SK-N-SH treated with all-trans-retinoic acid at 6 μM for 48 hours (cell line): ENCODE measurements around the gene NR4A2.
"Not testable (repeated sequence)": the region's sequence is repeated elsewhere in the genome, so short reads cannot be mapped to it uniquely, and the experiment has no call there.

Source experiments
- ATAC-seq: fragments of 200-7000 bp; cut with Tn5 transposase; 3 replicates; pipeline ENCODE4 v1.9.1; 2020; ENCODE audit warnings: mild to moderate bottlenecking, moderate library complexity
- ARNTL ChIP-seq: fragments of 450-650 bp; formaldehyde crosslinking; IDR thresholded peaks from 2 replicates; pipeline ENCODE4 v1.5.0; 2020; ENCODE audit warnings: low read depth, mild to moderate bottlenecking, moderate library complexity, borderline replicate concordance
- BACH2 ChIP-seq: fragments of 250-450 bp; sonication (Bioruptor Pico); IDR thresholded peaks from 2 replicates; pipeline ENCODE4 v1.9.0; 2021; ENCODE audit warnings: mild to moderate bottlenecking, borderline replicate concordance
- CSDC2 ChIP-seq: fragments of 250-450 bp; sonication (Bioruptor Pico); IDR thresholded peaks from 2 replicates; pipeline ENCODE4 v1.5.0; 2020; ENCODE audit warnings: mild to moderate bottlenecking, moderate library complexity
- ESRRG ChIP-seq: fragments of 250-450 bp; sonication (Bioruptor Pico); IDR thresholded peaks from 2 replicates; pipeline ENCODE4 v1.6.1; 2021; ENCODE audit warnings: mild to moderate bottlenecking
- GLIS3 ChIP-seq: fragments of 250-450 bp; sonication (Bioruptor Pico); IDR thresholded peaks from 2 replicates; pipeline ENCODE4 v1.5.0; 2020; ENCODE audit warnings: mild to moderate bottlenecking, moderate library complexity
- ISL1 ChIP-seq: fragments of 250-450 bp; sonication (Bioruptor Pico); IDR thresholded peaks from 2 replicates; pipeline ENCODE4 v2.1.2; 2022; ENCODE audit warnings: mild to moderate bottlenecking, moderate library complexity
- OSR1 ChIP-seq: fragments of 250-450 bp; sonication (Bioruptor Pico); IDR thresholded peaks from 2 replicates; pipeline ENCODE4 v1.8.0; 2022; ENCODE audit warnings: moderate library complexity, mild to moderate bottlenecking, inconsistent platforms
- PPARA ChIP-seq: fragments of 250-450 bp; sonication (Bioruptor Pico); IDR thresholded peaks from 2 replicates; pipeline ENCODE4 v1.5.0; 2020; ENCODE audit warnings: mild to moderate bottlenecking, borderline replicate concordance
- RARB ChIP-seq: fragments of 250-450 bp; sonication (Bioruptor Pico); IDR thresholded peaks from 2 replicates; pipeline ENCODE4 v1.8.0; 2021; ENCODE audit warnings: mild to moderate bottlenecking, moderate library complexity
- SNAI2 ChIP-seq: fragments of 250-450 bp; sonication (Bioruptor Pico); IDR thresholded peaks from 2 replicates; pipeline ENCODE4 v1.5.0; 2020; ENCODE audit warnings: mild to moderate bottlenecking, moderate library complexity
- TOX ChIP-seq: fragments of 250-450 bp; sonication (Bioruptor Pico); IDR thresholded peaks from 2 replicates; pipeline ENCODE4 v1.8.0; 2021; ENCODE audit warnings: mild to moderate bottlenecking, moderate library complexity, borderline replicate concordance
- ZC3H10 ChIP-seq: fragments of 250-450 bp; sonication (Bioruptor Pico); IDR thresholded peaks from 2 replicates; pipeline ENCODE4 v1.5.1; 2021; ENCODE audit warnings: mild to moderate bottlenecking, moderate library complexity
- ZFP3 ChIP-seq: fragments of 250-450 bp; sonication (Bioruptor Pico); IDR thresholded peaks from 2 replicates; pipeline ENCODE4 v1.5.0; 2020; ENCODE audit warnings: mild to moderate bottlenecking, moderate library complexity
- ZFP30 ChIP-seq: fragments of 450-650 bp; formaldehyde crosslinking; IDR thresholded peaks from 2 replicates; pipeline ENCODE4 v1.5.0; 2022; ENCODE audit warnings: mild to moderate bottlenecking, moderate library complexity
- ZNF565 ChIP-seq: fragments of 450-650 bp; formaldehyde crosslinking; conservative IDR thresholded peaks from 2 replicates; pipeline ENCODE4 v1.5.0; 2020; ENCODE audit warnings: low read depth, mild to moderate bottlenecking, moderate library complexity
- ZNF70 ChIP-seq: fragments of 450-650 bp; formaldehyde crosslinking; IDR thresholded peaks from 2 replicates; pipeline ENCODE4 v1.5.0; 2020; ENCODE audit warnings: mild to moderate bottlenecking, moderate library complexity
- ZNF8 ChIP-seq: fragments of 450-650 bp; formaldehyde crosslinking; IDR thresholded peaks from 2 replicates; pipeline ENCODE4 v1.5.0; 2020; ENCODE audit warnings: mild to moderate bottlenecking, moderate library complexity
- TF ChIP-seq, protein P1 (sequence below): fragments of 250-450 bp; sonication (Bioruptor Pico); IDR thresholded peaks from 2 replicates; pipeline ENCODE4 v1.5.1; 2020; ENCODE audit warnings: low read depth, mild to moderate bottlenecking, moderate library complexity
- TF ChIP-seq, protein P2 (sequence below): fragments of 250-450 bp; sonication (Bioruptor Pico); IDR thresholded peaks from 2 replicates; pipeline ENCODE4 v1.8.0; 2021; ENCODE audit warnings: low read depth, mild to moderate bottlenecking, moderate library complexity, borderline replicate concordance
- TF ChIP-seq, protein P3 (sequence below): fragments of 250-450 bp; sonication (Bioruptor Pico); IDR thresholded peaks from 2 replicates; pipeline ENCODE4 v1.5.0; 2020; ENCODE audit warnings: mild to moderate bottlenecking, moderate library complexity
- TF ChIP-seq, protein P4 (sequence below): fragments of 250-450 bp; sonication (Bioruptor Pico); IDR thresholded peaks from 2 replicates; pipeline ENCODE4 v1.8.0; 2020; ENCODE audit warnings: mild to moderate bottlenecking, moderate library complexity, borderline replicate concordance
- TF ChIP-seq, protein P5 (sequence below): fragments of 250-450 bp; sonication (Bioruptor Pico); IDR thresholded peaks from 2 replicates; pipeline ENCODE4 v1.5.1; 2021; ENCODE audit warnings: mild to moderate bottlenecking, moderate library complexity

Gene NR4A2

DNA sequence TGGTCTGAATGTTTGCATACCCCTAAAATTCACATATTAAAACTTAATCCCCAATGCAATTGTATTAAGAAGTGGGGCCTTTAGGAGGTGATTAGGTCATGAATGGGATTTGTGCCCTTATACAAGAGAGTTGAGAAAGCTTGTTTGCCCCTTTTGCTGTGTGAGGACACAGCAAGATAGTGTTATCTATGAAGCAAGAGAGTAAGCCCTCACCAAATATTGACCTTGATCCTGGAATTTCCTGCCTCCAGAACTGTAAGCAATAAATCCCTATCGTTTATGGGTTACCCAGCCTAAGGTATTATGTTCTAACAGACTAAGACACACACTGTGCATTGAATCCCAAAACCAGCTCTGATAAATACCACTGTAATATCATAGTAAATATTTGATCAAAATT lies 32.2 kb downstream of the NR4A2 start (continued):
- no peak for TF ChIP-seq PPARA (CRISPR knock-in tag)
- TF ChIP-seq ESRRG, result no peak
- TF ChIP-seq, protein P1, sequence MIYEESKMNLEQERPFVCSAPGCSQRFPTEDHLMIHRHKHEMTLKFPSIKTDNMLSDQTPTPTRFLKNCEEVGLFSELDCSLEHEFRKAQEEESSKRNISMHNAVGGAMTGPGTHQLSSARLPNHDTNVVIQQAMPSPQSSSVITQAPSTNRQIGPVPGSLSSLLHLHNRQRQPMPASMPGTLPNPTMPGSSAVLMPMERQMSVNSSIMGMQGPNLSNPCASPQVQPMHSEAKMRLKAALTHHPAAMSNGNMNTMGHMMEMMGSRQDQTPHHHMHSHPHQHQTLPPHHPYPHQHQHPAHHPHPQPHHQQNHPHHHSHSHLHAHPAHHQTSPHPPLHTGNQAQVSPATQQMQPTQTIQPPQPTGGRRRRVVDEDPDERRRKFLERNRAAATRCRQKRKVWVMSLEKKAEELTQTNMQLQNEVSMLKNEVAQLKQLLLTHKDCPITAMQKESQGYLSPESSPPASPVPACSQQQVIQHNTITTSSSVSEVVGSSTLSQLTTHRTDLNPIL (CRISPR knock-in tag), result no peak
- no peak for TF ChIP-seq RARB (CRISPR knock-in tag)

DNA sequence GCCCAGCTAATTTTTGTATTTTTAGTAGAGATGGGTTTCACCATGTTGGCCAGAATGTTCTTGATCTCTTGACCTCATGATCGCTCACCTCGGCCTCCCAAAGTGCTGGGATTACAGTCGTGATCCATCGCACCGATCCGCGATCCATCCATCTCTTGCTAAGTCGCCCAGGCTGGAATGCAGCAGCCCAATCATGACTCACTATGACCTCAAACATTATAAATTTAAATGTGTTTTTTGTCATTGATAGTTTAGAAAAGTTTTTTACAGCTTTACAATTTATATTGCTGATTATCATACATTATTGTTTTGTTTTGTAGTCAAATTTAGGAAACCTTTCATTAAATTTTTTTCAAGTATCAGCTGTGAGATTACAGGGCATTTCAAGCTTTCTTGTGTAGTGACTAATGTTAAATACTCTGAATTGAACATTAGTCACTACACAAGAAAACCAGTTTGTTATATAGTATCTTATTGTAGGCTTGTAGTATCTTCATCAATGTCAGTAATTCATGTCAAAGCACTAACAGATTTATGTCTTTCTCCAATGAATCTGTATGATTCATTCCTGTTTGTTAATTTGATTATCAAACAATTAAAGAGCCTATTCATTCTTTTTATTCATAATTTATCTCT lies 37.5 kb downstream of the NR4A2 start:
- no peak for ATAC-seq
- no peak for TF ChIP-seq SNAI2 (CRISPR knock-in tag)
- no peak for TF ChIP-seq CSDC2 (CRISPR knock-in tag)
- TF ChIP-seq ZNF565, result no peak
- TF ChIP-seq, protein P1 (CRISPR knock-in tag), result no peak
- no peak for TF ChIP-seq ZFP3 (CRISPR knock-in tag)
- no peak for TF ChIP-seq RARB (CRISPR knock-in tag)
- TF ChIP-seq ZNF70 (CRISPR knock-in tag), result no peak
- TF ChIP-seq ZFP30, result no peak
- TF ChIP-seq GLIS3 (CRISPR knock-in tag), result no peak
- no peak for TF ChIP-seq ARNTL
- no peak for TF ChIP-seq ZNF8 (CRISPR knock-in tag)
- TF ChIP-seq ESRRG, result no peak

DNA sequence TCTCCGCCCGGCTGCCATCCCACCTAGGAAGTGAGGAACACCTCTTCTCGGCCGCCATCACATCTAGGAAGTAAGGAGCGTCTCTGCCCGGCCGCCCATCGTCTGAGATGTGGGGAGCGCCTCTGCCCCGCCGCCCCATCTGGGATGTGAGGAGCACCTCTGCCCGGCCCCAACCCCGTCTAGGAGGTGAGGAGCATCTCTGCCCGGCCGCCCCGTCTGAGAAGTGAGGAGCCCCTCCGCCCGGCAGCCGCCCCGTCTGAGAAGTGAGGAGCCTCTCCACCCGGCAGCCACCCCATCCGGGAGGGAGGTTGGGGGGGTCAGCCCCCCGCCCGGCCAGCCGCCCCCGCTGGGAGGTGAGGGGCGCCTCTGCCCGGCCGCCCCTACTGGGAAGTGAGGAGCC lies 39.1 kb downstream of the NR4A2 start:
- ATAC-seq, result not testable (repeated sequence)

DNA sequence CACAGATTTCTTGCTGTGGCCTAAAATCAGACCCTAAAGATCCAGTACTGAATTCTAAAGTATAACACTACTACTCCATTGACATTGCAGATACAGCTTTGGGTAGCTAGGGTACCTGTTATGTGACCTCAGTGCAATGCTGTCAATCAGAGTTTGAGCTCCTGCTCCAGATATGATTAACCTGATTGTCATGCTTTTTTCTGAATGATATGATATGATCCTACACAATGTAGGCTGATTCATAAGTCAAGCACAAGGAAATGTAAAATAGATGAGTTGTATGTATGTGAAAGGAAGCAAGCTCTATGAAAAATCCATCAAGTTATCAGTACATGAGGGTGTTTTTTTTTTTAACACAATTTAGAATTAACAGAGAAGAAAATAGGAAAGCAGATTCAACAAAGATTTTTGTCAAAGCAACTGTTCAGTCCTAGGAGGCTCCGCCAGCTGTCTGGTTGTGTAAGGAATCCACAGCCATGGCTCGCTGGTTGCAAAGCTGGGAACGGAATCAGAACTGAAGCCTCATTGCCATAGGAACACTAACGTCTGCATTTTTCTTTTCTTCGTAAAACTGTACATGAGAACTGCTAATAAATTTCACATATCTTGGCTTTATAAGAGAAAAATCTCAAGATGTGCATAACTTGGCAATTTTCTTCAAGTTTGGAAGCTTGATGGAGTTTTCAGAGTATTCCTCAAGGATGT lies 52.9 kb downstream of the NR4A2 start:
- no peak for ATAC-seq
- no peak for TF ChIP-seq ZC3H10 (CRISPR knock-in tag)
- TF ChIP-seq, protein P2, sequence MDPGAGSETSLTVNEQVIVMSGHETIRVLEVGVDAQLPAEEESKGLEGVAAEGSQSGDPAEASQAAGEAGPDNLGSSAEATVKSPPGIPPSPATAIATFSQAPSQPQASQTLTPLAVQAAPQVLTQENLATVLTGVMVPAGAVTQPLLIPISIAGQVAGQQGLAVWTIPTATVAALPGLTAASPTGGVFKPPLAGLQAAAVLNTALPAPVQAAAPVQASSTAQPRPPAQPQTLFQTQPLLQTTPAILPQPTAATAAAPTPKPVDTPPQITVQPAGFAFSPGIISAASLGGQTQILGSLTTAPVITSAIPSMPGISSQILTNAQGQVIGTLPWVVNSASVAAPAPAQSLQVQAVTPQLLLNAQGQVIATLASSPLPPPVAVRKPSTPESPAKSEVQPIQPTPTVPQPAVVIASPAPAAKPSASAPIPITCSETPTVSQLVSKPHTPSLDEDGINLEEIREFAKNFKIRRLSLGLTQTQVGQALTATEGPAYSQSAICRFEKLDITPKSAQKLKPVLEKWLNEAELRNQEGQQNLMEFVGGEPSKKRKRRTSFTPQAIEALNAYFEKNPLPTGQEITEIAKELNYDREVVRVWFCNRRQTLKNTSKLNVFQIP (CRISPR knock-in tag), result no peak
- TF ChIP-seq, protein P3, sequence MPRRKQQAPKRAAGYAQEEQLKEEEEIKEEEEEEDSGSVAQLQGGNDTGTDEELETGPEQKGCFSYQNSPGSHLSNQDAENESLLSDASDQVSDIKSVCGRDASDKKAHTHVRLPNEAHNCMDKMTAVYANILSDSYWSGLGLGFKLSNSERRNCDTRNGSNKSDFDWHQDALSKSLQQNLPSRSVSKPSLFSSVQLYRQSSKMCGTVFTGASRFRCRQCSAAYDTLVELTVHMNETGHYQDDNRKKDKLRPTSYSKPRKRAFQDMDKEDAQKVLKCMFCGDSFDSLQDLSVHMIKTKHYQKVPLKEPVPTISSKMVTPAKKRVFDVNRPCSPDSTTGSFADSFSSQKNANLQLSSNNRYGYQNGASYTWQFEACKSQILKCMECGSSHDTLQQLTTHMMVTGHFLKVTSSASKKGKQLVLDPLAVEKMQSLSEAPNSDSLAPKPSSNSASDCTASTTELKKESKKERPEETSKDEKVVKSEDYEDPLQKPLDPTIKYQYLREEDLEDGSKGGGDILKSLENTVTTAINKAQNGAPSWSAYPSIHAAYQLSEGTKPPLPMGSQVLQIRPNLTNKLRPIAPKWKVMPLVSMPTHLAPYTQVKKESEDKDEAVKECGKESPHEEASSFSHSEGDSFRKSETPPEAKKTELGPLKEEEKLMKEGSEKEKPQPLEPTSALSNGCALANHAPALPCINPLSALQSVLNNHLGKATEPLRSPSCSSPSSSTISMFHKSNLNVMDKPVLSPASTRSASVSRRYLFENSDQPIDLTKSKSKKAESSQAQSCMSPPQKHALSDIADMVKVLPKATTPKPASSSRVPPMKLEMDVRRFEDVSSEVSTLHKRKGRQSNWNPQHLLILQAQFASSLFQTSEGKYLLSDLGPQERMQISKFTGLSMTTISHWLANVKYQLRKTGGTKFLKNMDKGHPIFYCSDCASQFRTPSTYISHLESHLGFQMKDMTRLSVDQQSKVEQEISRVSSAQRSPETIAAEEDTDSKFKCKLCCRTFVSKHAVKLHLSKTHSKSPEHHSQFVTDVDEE (CRISPR knock-in tag), result no peak
- TF ChIP-seq ZFP30, result no peak
- no peak for TF ChIP-seq ESRRG
- TF ChIP-seq SNAI2 (CRISPR knock-in tag), result no peak
- TF ChIP-seq BACH2, result no peak
- TF ChIP-seq, protein P1 (CRISPR knock-in tag), result no peak
- TF ChIP-seq ZNF8 (CRISPR knock-in tag), result no peak
- TF ChIP-seq ZNF70 (CRISPR knock-in tag), result no peak
- TF ChIP-seq, protein P4, sequence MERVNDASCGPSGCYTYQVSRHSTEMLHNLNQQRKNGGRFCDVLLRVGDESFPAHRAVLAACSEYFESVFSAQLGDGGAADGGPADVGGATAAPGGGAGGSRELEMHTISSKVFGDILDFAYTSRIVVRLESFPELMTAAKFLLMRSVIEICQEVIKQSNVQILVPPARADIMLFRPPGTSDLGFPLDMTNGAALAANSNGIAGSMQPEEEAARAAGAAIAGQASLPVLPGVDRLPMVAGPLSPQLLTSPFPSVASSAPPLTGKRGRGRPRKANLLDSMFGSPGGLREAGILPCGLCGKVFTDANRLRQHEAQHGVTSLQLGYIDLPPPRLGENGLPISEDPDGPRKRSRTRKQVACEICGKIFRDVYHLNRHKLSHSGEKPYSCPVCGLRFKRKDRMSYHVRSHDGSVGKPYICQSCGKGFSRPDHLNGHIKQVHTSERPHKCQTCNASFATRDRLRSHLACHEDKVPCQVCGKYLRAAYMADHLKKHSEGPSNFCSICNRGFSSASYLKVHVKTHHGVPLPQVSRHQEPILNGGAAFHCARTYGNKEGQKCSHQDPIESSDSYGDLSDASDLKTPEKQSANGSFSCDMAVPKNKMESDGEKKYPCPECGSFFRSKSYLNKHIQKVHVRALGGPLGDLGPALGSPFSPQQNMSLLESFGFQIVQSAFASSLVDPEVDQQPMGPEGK, result no peak
- no peak for TF ChIP-seq PPARA (CRISPR knock-in tag)
- TF ChIP-seq GLIS3 (CRISPR knock-in tag), result no peak
- TF ChIP-seq, protein P5, sequence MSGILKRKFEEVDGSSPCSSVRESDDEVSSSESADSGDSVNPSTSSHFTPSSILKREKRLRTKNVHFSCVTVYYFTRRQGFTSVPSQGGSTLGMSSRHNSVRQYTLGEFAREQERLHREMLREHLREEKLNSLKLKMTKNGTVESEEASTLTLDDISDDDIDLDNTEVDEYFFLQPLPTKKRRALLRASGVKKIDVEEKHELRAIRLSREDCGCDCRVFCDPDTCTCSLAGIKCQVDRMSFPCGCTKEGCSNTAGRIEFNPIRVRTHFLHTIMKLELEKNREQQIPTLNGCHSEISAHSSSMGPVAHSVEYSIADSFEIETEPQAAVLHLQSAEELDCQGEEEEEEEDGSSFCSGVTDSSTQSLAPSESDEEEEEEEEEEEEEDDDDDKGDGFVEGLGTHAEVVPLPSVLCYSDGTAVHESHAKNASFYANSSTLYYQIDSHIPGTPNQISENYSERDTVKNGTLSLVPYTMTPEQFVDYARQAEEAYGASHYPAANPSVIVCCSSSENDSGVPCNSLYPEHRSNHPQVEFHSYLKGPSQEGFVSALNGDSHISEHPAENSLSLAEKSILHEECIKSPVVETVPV, result no peak
- no peak for TF ChIP-seq ISL1 (CRISPR knock-in tag)
- no peak for TF ChIP-seq CSDC2 (CRISPR knock-in tag)
- TF ChIP-seq OSR1 (CRISPR knock-in tag), result no peak
- TF ChIP-seq TOX (CRISPR knock-in tag), result no peak
- TF ChIP-seq, all 23 proteins: peak for 0
